GM12878 (cell line): ENCODE results near the gene ACVR1B. TPM values are rescaled to one million over a fixed set of nuclear protein-coding genes. Genes with fewer than 3 reads are reported as not detected.

Experiments
- BCL11A ChIP-seq: IDR thresholded peaks from 2 replicates; pipeline ENCODE4 v1.6.1; 2011; ENCODE audit warnings: low read depth, low read length
- BRCA1 ChIP-seq: IDR thresholded peaks from 2 replicates; pipeline ENCODE4 v1.6.1; 2011; ENCODE audit warnings: low read depth, low read length, improper control_type of control experiment
- EED ChIP-seq: sonication (generic); IDR thresholded peaks from 2 replicates; pipeline ENCODE4 v1.6.1; 2016; ENCODE audit warnings: antibody characterized with exemption, low read depth
- FOS ChIP-seq: IDR thresholded peaks from 3 replicates; pipeline ENCODE4 v1.6.1; 2011; ENCODE audit warnings: borderline replicate concordance; ENCODE audit not compliant: insufficient read length; ENCODE audit errors: extremely low read depth
- FOXK2 ChIP-seq: fragments of 450-650 bp; IDR thresholded peaks from 2 replicates; pipeline ENCODE4 v1.6.1; 2017; ENCODE audit warnings: mild to moderate bottlenecking, moderate library complexity
- IKZF1 ChIP-seq: fragments of 450-650 bp; conservative IDR thresholded peaks from 2 replicates; pipeline ENCODE4 v1.6.1; 2017; ENCODE audit warnings: antibody characterized with exemption, mild to moderate bottlenecking
- MEF2A ChIP-seq: IDR thresholded peaks from 2 replicates; pipeline ENCODE4 v1.6.1; 2011; ENCODE audit warnings: low read depth, mild to moderate bottlenecking, low read length, moderate library complexity; ENCODE audit not compliant: insufficient read depth
- PAX8 ChIP-seq: fragments of 450-650 bp; IDR thresholded peaks from 2 replicates; pipeline ENCODE4 v1.6.1; 2017; ENCODE audit warnings: mild to moderate bottlenecking, moderate library complexity
- POU2F2 ChIP-seq: IDR thresholded peaks from 3 replicates; pipeline ENCODE4 v1.6.1; 2011; ENCODE audit warnings: low read depth, mild to moderate bottlenecking, low read length, borderline replicate concordance
- RAD51 ChIP-seq: fragments of 450-650 bp; IDR thresholded peaks from 2 replicates; pipeline ENCODE4 v1.6.1; 2016; ENCODE audit warnings: moderate library complexity, mild to moderate bottlenecking, inconsistent platforms
- RELA ChIP-seq: fragments of 450-650 bp; IDR thresholded peaks from 2 replicates; pipeline ENCODE4 v1.8.0; 2014; ENCODE audit warnings: borderline replicate concordance; ENCODE audit not compliant: partially characterized antibody
- SMARCA5 ChIP-seq: fragments of 450-650 bp; IDR thresholded peaks from 2 replicates; pipeline ENCODE4 v1.6.1; 2017; ENCODE audit warnings: mild to moderate bottlenecking
- TARDBP ChIP-seq: IDR thresholded peaks from 2 replicates; pipeline ENCODE4 v1.6.1; 2016; ENCODE audit warnings: borderline replicate concordance
- WRNIP1 ChIP-seq: IDR thresholded peaks from 2 replicates; pipeline ENCODE4 v1.6.1; 2011; ENCODE audit warnings: low read depth, low read length, improper control_type of control experiment, borderline replicate concordance
- ZNF207 ChIP-seq: fragments of 450-650 bp; IDR thresholded peaks from 2 replicates; pipeline ENCODE4 v1.6.1; 2014; ENCODE audit warnings: antibody characterized with exemption, mild to moderate bottlenecking, borderline replicate concordance
- ZNF217 ChIP-seq: fragments of 450-650 bp; IDR thresholded peaks from 2 replicates; pipeline ENCODE4 v1.6.1; 2017; ENCODE audit warnings: antibody characterized with exemption, mild to moderate bottlenecking
- polyA plus RNA-seq, 11 experiments: library from polyadenylated mRNA; depleted of rRNA in 4 of 11; unstranded in 6 of 11; stranded (reverse) in 5 of 11; fragments of >200 nt; fragmentation: Nextera tagmentation in 4 of 11; fragmentation: Illumina TruSeq in 1 of 11; extraction: Ambion mirVana in 4 of 11; extraction: Trizol in 1 of 11; gene quantifications; 1 replicate in 1 of 11; 2 replicates in 10 of 11; pipeline versions ENCODE4 v1.2.1 to v1.2.3, GENCODE V29; 2011 to 2016; ENCODE audit warnings: inconsistent platforms in 2 of 11, missing spikeins in 2 of 11, low read depth in 1 of 11
- total RNA-seq, 4 experiments: library from RNA; depleted of rRNA in 3 of 4; stranded (reverse); fragments of >200 nt in 3 of 4; fragmentation: Illumina TruSeq in 1 of 4; extraction: Trizol in 1 of 4; gene quantifications; 2 replicates each; pipeline versions ENCODE4 v1.2.1 to v1.2.3, GENCODE V29; 2013 to 2021
- TF ChIP-seq, protein P1 (sequence below): fragments of 450-650 bp; IDR thresholded peaks from 2 replicates; pipeline ENCODE4 v1.6.1; 2017; ENCODE audit warnings: antibody characterized with exemption, mild to moderate bottlenecking, moderate library complexity
- TF ChIP-seq, protein P2 (sequence below): fragments of 450-650 bp; IDR thresholded peaks from 2 replicates; pipeline ENCODE4 v1.6.1; 2017; ENCODE audit warnings: mild to moderate bottlenecking, moderate library complexity
- TF ChIP-seq, protein P3 (sequence below): fragments of 450-650 bp; IDR thresholded peaks from 2 replicates; pipeline ENCODE4 v1.6.1; 2016; ENCODE audit warnings: mild to moderate bottlenecking
- TF ChIP-seq, protein P4 (sequence below): fragments of 450-650 bp; IDR thresholded peaks from 2 replicates; pipeline ENCODE4 v1.6.1; 2018; ENCODE audit warnings: borderline replicate concordance, mild to moderate bottlenecking; ENCODE audit not compliant: partially characterized antibody

ACVR1B gene
- total and polyA plus RNA-seq, 10 of the 15 experiments (the other 5 are each of a cell fraction or from before 2014, with no cell fraction given), result 0.02 to 0.69 (median 0.16) TPM; not detected in 2

GRCh38 chr12:52032804-52033445 is 81.4 kb downstream of the ACVR1B start (continued):
- TF ChIP-seq, protein P1, sequence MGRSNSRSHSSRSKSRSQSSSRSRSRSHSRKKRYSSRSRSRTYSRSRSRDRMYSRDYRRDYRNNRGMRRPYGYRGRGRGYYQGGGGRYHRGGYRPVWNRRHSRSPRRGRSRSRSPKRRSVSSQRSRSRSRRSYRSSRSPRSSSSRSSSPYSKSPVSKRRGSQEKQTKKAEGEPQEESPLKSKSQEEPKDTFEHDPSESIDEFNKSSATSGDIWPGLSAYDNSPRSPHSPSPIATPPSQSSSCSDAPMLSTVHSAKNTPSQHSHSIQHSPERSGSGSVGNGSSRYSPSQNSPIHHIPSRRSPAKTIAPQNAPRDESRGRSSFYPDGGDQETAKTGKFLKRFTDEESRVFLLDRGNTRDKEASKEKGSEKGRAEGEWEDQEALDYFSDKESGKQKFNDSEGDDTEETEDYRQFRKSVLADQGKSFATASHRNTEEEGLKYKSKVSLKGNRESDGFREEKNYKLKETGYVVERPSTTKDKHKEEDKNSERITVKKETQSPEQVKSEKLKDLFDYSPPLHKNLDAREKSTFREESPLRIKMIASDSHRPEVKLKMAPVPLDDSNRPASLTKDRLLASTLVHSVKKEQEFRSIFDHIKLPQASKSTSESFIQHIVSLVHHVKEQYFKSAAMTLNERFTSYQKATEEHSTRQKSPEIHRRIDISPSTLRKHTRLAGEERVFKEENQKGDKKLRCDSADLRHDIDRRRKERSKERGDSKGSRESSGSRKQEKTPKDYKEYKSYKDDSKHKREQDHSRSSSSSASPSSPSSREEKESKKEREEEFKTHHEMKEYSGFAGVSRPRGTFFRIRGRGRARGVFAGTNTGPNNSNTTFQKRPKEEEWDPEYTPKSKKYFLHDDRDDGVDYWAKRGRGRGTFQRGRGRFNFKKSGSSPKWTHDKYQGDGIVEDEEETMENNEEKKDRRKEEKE, result no peak
- TF ChIP-seq FOS (no peak), RELA (no peak), TARDBP (no peak), BCL11A (no peak), PAX8 (no peak), ZNF217 (no peak), EED (peak; percentile 47), FOXK2 (no peak), WRNIP1 (no peak), ZNF207 (peak; percentile 65; the same call in 1 of the 2 replicates), IKZF1 (peak; percentile 85), SMARCA5 (no peak), RAD51 (no peak), POU2F2 (peak; percentile 87; the same call in 2 of the 3 replicates), MEF2A (no peak), BRCA1 (no peak)
- TF ChIP-seq, protein P2, sequence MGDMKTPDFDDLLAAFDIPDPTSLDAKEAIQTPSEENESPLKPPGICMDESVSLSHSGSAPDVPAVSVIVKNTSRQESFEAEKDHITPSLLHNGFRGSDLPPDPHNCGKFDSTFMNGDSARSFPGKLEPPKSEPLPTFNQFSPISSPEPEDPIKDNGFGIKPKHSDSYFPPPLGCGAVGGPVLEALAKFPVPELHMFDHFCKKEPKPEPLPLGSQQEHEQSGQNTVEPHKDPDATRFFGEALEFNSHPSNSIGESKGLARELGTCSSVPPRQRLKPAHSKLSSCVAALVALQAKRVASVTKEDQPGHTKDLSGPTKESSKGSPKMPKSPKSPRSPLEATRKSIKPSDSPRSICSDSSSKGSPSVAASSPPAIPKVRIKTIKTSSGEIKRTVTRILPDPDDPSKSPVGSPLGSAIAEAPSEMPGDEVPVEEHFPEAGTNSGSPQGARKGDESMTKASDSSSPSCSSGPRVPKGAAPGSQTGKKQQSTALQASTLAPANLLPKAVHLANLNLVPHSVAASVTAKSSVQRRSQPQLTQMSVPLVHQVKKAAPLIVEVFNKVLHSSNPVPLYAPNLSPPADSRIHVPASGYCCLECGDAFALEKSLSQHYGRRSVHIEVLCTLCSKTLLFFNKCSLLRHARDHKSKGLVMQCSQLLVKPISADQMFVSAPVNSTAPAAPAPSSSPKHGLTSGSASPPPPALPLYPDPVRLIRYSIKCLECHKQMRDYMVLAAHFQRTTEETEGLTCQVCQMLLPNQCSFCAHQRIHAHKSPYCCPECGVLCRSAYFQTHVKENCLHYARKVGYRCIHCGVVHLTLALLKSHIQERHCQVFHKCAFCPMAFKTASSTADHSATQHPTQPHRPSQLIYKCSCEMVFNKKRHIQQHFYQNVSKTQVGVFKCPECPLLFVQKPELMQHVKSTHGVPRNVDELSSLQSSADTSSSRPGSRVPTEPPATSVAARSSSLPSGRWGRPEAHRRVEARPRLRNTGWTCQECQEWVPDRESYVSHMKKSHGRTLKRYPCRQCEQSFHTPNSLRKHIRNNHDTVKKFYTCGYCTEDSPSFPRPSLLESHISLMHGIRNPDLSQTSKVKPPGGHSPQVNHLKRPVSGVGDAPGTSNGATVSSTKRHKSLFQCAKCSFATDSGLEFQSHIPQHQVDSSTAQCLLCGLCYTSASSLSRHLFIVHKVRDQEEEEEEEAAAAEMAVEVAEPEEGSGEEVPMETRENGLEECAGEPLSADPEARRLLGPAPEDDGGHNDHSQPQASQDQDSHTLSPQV, result no peak; the same call in 1 of the 2 replicates
- TF ChIP-seq, protein P3, sequence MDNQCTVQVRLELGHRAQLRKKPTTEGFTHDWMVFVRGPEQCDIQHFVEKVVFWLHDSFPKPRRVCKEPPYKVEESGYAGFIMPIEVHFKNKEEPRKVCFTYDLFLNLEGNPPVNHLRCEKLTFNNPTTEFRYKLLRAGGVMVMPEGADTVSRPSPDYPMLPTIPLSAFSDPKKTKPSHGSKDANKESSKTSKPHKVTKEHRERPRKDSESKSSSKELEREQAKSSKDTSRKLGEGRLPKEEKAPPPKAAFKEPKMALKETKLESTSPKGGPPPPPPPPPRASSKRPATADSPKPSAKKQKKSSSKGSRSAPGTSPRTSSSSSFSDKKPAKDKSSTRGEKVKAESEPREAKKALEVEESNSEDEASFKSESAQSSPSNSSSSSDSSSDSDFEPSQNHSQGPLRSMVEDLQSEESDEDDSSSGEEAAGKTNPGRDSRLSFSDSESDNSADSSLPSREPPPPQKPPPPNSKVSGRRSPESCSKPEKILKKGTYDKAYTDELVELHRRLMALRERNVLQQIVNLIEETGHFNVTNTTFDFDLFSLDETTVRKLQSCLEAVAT, result no peak
- TF ChIP-seq, protein P4, sequence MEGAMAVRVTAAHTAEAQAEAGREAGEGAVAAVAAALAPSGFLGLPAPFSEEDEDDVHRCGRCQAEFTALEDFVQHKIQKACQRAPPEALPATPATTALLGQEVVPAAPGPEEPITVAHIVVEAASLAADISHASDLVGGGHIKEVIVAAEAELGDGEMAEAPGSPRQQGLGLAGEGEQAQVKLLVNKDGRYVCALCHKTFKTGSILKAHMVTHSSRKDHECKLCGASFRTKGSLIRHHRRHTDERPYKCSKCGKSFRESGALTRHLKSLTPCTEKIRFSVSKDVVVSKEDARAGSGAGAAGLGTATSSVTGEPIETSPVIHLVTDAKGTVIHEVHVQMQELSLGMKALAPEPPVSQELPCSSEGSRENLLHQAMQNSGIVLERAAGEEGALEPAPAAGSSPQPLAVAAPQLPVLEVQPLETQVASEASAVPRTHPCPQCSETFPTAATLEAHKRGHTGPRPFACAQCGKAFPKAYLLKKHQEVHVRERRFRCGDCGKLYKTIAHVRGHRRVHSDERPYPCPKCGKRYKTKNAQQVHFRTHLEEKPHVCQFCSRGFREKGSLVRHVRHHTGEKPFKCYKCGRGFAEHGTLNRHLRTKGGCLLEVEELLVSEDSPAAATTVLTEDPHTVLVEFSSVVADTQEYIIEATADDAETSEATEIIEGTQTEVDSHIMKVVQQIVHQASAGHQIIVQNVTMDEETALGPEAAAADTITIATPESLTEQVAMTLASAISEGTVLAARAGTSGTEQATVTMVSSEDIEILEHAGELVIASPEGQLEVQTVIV, result no peak
